Measurements from ENCODE around the gene RANBP1.

RANBP1 gene

DNA sequence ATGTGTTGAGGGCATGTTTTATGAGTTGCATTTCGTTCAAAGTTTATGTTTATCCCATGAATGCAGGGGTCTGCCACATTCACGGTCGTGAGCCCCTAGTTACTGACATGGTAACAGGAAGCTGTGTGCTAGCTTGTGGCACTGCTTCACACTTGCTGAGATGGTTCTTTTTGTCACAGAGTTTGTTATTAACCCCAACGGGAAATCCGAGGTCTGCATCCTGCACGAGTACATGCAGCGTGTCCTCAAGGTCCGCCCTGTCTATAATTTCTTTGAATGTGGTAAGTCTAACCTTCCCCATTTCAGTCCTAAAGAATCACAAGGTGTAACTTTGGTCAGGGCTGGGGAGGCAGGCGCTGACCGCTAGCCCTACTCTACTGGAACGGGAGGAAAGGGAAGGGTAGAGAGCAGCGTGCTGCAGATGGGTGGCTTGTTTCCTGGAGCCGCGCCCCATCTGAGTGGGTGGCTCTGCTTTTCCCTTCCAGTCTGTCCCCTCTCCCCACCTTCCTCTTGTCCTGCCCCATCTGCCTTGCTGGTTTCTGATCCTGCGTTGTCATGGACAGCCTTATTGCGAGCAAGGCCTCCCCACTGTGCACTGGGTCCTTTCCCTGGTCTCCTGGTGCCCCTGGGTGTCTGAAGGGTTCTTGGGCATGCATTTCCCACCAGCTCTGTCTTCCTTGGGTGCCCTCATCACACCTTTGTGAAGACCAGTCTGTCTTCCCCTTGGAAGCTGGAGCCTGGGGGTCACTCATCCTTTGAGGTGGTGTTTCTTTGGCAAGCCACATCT lies 24.0 kb upstream of the RANBP1 start:
- no peaks in the 10 kb centered on the region for H3K9me2 ChIP-seq (replicated peaks; ENCODE audit: low read depth, low read length)
- H3K4me2 ChIP-seq (ENCODE audit: low read depth, low read length, poor library complexity, severe bottlenecking): no peak overlapping the region
- no peaks in the 10 kb centered on the region for H3K9me3 ChIP-seq (ENCODE audit: insufficient read depth, low read depth, low read length)
- no peaks in the 10 kb centered on the region for H3F3A ChIP-seq (ENCODE audit: low read depth)
- H3K4me3 ChIP-seq (ENCODE audit: low read length, poor library complexity, severe bottlenecking): no peak overlapping the region
- no peaks in the 10 kb centered on the region for H3K27me3 ChIP-seq (ENCODE audit: insufficient read depth, low read length, poor library complexity, severe bottlenecking)
- no peaks in the 10 kb centered on the region for H3K4me1 ChIP-seq (ENCODE audit: insufficient read depth, low read length, poor library complexity, severe bottlenecking)
- H3K9ac ChIP-seq (ENCODE audit: low read depth, low read length, poor library complexity, severe bottlenecking): no peak overlapping the region
- H4K20me1 ChIP-seq (ENCODE audit: insufficient read depth, low read length, poor library complexity, severe bottlenecking): peaks cover 45% of the 10 kb centered on the region
- TF ChIP-seq EZH2phosphoT487 (IDR thresholded peaks at IDR 0.05; ENCODE audit: borderline replicate concordance): no peak
- H2AFZ ChIP-seq (ENCODE audit: low read length): no peak overlapping the region
- H3K79me2 ChIP-seq (ENCODE audit: insufficient read depth, low read length): peaks cover 50% of the 10 kb centered on the region
- peaks cover 98% of the 10 kb centered on the region for H3K36me3 ChIP-seq (ENCODE audit: insufficient read depth, low read length)

DNA sequence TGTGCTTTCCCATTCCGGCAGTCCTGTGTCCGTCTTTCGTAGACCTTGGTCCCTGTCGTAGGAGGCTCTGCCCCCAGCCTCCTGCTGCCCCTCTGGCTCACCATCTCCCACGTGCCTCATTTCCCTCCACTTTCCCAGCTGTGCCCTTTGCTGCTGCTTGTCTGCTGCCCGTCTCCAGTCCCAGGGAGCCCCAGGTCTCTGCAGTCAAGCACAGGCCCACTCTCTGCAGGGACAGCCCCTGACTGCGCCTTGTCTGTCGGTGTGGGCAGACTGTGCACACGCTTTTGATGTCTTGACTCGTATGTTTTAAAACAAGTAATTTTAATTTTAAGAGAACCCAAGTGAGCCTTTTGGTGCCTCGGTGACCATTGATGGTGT lies 23.4 kb upstream of the RANBP1 start:
- H3K4me3 ChIP-seq (ENCODE audit: low read length, poor library complexity, severe bottlenecking): no peak overlapping the region
- H3K4me2 ChIP-seq (ENCODE audit: low read depth, low read length, poor library complexity, severe bottlenecking): no peak overlapping the region
- peaks cover 50% of the 10 kb centered on the region for H3K79me2 ChIP-seq (ENCODE audit: insufficient read depth, low read length)
- no peaks in the 10 kb centered on the region for H3K4me1 ChIP-seq (ENCODE audit: insufficient read depth, low read length, poor library complexity, severe bottlenecking)
- no peaks in the 10 kb centered on the region for H3K27me3 ChIP-seq (ENCODE audit: insufficient read depth, low read length, poor library complexity, severe bottlenecking)
- no peak overlapping the region for H3K9ac ChIP-seq (ENCODE audit: low read depth, low read length, poor library complexity, severe bottlenecking)
- no peaks in the 10 kb centered on the region for H3F3A ChIP-seq (ENCODE audit: low read depth)
- peaks cover 98% of the 10 kb centered on the region for H3K36me3 ChIP-seq (ENCODE audit: insufficient read depth, low read length)
- H4K20me1 ChIP-seq (ENCODE audit: insufficient read depth, low read length, poor library complexity, severe bottlenecking): peaks cover 43% of the 10 kb centered on the region
- TF ChIP-seq EZH2phosphoT487 (IDR thresholded peaks at IDR 0.05; ENCODE audit: borderline replicate concordance): no peak
- TF ChIP-seq, protein P1, sequence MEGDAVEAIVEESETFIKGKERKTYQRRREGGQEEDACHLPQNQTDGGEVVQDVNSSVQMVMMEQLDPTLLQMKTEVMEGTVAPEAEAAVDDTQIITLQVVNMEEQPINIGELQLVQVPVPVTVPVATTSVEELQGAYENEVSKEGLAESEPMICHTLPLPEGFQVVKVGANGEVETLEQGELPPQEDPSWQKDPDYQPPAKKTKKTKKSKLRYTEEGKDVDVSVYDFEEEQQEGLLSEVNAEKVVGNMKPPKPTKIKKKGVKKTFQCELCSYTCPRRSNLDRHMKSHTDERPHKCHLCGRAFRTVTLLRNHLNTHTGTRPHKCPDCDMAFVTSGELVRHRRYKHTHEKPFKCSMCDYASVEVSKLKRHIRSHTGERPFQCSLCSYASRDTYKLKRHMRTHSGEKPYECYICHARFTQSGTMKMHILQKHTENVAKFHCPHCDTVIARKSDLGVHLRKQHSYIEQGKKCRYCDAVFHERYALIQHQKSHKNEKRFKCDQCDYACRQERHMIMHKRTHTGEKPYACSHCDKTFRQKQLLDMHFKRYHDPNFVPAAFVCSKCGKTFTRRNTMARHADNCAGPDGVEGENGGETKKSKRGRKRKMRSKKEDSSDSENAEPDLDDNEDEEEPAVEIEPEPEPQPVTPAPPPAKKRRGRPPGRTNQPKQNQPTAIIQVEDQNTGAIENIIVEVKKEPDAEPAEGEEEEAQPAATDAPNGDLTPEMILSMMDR (conservative IDR thresholded peaks at IDR 0.05; ENCODE audit: low read length): no peak
- H3K9me3 ChIP-seq (ENCODE audit: insufficient read depth, low read depth, low read length): no peaks in the 10 kb centered on the region
- no peak overlapping the region for H2AFZ ChIP-seq (ENCODE audit: low read length)
- H3K9me2 ChIP-seq (replicated peaks; ENCODE audit: low read depth, low read length): no peaks in the 10 kb centered on the region

DNA sequence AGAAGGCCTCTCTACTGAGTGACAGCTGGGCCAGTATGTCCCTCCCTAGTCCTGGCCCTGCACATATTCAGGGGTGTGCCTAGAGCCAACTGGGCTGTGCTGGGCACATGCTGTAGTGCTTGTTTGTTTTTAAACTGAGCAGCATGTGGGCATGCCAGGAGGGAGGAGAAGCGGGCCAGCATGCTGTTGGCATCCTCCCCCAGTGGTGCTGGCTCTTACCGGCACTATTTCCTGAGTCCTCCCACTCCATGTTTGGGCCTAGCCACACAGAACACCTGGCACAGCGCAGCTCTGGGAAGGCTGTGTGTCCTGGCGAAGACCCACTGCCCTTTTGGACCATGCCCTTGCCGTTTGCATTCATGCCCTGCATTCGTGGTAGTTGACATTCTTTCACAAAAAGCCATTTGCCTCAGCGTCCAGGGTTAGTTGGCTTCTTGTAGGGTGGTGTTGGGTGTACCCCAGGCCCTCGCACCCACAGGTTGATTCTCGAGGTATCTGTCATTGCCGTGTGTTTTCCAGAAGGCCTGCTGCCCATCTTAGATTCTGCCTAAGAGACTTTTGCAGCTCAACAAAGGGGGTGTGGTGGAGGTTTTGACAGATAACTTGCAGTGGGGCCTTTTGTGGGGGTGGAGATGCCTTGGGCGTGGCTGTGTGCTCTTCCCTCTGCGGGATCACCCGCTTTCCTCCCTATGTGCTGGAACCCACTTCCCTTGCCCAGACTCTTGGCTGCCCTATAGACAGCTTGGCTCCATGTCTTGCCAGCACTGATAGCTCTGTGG lies 22.3 kb upstream of the RANBP1 start:
- H3K4me1 ChIP-seq (ENCODE audit: insufficient read depth, low read length, poor library complexity, severe bottlenecking): no peaks in the 10 kb centered on the region
- H3K9me2 ChIP-seq (replicated peaks; ENCODE audit: low read depth, low read length): no peaks in the 10 kb centered on the region
- no peaks in the 10 kb centered on the region for H3K9me3 ChIP-seq (ENCODE audit: insufficient read depth, low read depth, low read length)
- H3K27me3 ChIP-seq (ENCODE audit: insufficient read depth, low read length, poor library complexity, severe bottlenecking): no peaks in the 10 kb centered on the region
- H3K36me3 ChIP-seq (ENCODE audit: insufficient read depth, low read length): peaks cover 94% of the 10 kb centered on the region
- peaks cover 42% of the 10 kb centered on the region for H3K79me2 ChIP-seq (ENCODE audit: insufficient read depth, low read length)
- TF ChIP-seq, protein P1 (conservative IDR thresholded peaks at IDR 0.05; ENCODE audit: low read length): no peak
- TF ChIP-seq EZH2phosphoT487 (IDR thresholded peaks at IDR 0.05; ENCODE audit: borderline replicate concordance): no peak
- H2AFZ ChIP-seq (ENCODE audit: low read length): no peak overlapping the region
- no peak overlapping the region for H3K4me3 ChIP-seq (ENCODE audit: low read length, poor library complexity, severe bottlenecking)
- H4K20me1 ChIP-seq (ENCODE audit: insufficient read depth, low read length, poor library complexity, severe bottlenecking): peaks cover 33% of the 10 kb centered on the region
- H3K9ac ChIP-seq (ENCODE audit: low read depth, low read length, poor library complexity, severe bottlenecking): no peak overlapping the region
- no peaks in the 10 kb centered on the region for H3F3A ChIP-seq (ENCODE audit: low read depth)
- H3K4me2 ChIP-seq (ENCODE audit: low read depth, low read length, poor library complexity, severe bottlenecking): no peak overlapping the region
